GM15510 (cell line): ENCODE results near the gene TLN1.
A peak's percentile ranks its signal among the peaks of the same experiment; 100 is the strongest.

Source experiments
- POLR2A ChIP-seq: IDR thresholded peaks from 3 replicates; pipeline ENCODE4 v1.6.1; 2011; ENCODE audit warnings: borderline replicate concordance; ENCODE audit not compliant: insufficient read length; ENCODE audit errors: extremely low read depth

TLN1 gene, protein sequence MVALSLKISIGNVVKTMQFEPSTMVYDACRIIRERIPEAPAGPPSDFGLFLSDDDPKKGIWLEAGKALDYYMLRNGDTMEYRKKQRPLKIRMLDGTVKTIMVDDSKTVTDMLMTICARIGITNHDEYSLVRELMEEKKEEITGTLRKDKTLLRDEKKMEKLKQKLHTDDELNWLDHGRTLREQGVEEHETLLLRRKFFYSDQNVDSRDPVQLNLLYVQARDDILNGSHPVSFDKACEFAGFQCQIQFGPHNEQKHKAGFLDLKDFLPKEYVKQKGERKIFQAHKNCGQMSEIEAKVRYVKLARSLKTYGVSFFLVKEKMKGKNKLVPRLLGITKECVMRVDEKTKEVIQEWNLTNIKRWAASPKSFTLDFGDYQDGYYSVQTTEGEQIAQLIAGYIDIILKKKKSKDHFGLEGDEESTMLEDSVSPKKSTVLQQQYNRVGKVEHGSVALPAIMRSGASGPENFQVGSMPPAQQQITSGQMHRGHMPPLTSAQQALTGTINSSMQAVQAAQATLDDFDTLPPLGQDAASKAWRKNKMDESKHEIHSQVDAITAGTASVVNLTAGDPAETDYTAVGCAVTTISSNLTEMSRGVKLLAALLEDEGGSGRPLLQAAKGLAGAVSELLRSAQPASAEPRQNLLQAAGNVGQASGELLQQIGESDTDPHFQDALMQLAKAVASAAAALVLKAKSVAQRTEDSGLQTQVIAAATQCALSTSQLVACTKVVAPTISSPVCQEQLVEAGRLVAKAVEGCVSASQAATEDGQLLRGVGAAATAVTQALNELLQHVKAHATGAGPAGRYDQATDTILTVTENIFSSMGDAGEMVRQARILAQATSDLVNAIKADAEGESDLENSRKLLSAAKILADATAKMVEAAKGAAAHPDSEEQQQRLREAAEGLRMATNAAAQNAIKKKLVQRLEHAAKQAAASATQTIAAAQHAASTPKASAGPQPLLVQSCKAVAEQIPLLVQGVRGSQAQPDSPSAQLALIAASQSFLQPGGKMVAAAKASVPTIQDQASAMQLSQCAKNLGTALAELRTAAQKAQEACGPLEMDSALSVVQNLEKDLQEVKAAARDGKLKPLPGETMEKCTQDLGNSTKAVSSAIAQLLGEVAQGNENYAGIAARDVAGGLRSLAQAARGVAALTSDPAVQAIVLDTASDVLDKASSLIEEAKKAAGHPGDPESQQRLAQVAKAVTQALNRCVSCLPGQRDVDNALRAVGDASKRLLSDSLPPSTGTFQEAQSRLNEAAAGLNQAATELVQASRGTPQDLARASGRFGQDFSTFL (N-terminal part only)

GRCh38 chr9:35732185-35732799 is at the start of gene TLN1, which contains the start of gene CREB3:
Gene TLN1 (minus strand): TSS chr9:35732195. CDS start chr9:35725694, 6,501 bp downstream.
Gene CREB3 (plus strand): TSS chr9:35732666. CDS start chr9:35732773, 107 bp downstream.
- TF ChIP-seq POLR2A: peak; percentile 78

DNA sequence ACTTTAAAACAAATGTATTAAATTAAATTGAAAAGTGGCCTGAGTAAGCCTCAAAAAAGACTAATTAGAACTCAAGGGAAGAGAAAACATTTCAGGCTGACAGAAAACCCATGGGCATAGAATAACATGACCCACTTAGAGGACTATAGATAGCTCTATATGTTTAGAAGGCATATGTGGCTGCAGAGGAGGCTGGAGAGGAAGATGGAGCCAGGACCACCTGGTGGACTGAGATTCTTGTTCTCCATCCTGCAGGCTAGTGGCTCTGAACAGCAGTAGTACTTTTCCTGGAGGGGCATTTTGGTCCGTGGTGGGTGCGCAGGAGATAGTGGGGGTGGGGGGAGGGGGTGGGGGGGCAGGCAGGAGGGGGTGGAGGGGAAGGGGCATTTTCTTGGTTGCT is 49.1 kb upstream of the TLN1 start:
- TF ChIP-seq POLR2A: no peak

DNA sequence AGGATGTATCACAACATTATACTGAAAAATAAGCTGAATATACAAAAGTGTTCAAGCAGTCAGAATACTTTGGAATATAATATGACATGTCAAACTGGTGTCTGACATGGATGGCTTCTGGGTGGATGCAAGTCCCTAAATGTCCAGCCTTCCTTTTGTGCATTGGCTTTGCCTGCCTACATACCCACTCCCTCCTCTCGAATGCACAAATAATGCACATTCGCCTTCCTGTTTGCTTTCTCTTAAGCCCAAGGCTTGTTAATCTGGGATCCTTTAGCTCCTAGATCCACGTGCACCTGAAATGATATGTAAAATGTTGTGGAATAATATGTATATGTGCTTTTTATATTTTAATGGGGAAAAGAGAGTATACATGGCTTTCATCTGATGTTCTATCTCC is 46.5 kb upstream of the TLN1 start:
- no peak for TF ChIP-seq POLR2A

DNA sequence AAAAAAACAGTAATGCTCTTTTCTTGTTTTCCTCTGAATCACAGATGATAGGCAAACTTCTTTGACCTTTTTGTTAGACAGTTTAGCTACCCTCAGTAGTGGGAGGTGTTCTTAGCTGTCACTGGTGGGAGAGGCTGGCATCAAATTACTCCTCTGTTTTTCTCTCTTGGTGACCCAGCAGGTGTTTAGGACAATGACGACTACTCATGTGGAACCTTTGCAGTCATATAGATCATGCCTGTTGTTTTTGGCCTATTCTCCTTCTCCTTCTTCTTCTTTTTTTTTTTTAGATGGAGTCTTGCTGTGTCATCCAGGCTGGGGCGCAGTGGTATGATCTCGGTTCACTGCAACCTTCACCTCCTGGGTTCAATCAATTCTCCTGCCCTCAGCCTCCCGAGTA is 44.0 kb upstream of the TLN1 start:
- TF ChIP-seq POLR2A: no peak

DNA sequence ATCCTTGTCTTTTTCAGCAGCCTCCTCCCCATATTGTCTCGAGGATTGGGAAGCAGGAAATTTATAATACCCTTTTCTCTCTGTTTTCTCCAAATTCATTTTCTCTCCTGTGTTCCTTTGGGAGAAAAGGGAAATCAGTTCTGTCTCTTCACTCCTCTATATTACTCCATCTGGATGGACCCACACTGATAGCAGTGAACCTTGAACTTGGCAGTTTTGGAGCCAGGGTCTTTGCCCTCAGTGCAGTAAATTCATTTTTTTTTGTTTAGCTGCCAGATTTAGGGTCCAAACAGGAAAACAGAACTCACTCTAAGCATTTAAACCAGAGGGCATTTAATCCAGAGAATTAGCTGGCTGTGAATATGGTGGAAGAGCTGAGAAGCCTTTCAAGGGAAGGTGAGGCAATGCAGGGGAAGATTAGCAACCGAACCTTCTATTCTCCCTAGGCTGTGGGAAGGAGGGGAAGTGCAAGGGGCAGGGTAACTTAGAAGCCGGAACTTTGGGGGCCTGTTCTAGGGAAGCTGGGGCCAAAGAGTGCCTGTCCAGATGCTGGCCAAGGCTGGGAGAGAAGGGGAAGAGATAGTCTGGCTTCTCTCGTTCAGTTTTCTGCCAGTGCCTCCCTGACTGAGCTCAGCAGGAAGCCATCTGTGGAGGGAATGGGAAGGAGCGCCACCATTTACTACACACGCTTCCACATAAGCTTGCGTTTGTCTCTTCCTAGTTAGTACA is 43.1 kb upstream of the TLN1 start:
- no peak for TF ChIP-seq POLR2A

GRCh38 chr9:35771943-35772342 is 39.9 kb upstream of the TLN1 start:
- TF ChIP-seq POLR2A: no peak

DNA sequence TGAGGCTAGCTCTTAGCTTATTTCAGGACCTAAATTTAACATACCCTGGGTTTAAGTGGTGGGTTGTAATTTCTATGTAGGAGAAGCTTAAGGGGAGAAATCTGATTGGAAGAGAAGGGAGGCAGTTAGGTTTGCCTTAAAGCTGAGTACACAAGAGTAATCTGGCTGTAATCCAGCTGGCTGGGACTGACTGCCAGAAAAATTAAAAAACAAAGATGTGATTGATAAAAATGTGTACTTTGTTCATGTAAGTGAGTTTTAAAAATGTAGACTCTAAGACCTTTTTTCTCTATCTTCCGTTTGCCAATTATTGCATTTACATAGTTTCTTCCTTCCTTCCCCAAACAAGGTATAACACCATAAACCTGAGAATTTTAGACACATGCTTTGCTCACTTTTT is 39.5 kb upstream of the TLN1 start:
- TF ChIP-seq POLR2A: no peak

DNA sequence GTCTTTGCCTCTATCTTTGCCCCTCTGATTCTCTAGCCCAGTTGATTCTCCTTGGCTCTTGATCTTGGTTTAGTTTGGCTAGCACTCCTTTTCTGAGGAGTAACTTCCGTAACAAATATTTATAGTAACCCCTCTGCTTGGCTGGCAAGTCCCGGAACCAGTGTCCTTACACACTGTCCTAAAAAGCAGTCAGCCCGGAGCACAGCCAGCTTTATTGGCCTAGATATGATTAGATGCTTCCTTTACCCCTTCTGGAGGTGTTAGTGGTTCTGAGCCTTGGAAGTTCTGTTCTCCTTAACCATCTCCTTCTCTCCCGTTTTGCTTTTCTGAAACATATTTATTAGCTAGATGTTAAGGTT is 39.1 kb upstream of the TLN1 start:
- TF ChIP-seq POLR2A: no peak

DNA sequence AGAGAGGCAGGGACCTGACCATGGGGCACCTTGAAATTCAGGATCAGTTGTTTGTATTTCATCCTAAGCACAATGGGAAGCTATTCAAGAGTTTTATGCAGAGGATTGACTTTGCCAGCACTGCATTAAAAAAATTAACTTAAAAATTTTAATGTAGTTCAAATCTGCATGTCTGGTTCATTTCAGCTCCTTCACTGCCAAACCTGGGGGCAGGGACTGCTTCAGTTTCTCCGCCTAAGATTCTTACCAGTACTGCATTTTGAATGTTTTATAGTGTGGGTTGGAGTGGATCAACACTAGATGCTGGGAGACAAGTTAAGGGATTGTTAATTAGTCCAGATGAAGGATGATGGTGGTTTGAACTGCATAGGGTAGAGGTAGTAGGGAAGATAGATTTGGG is 37.8 kb upstream of the TLN1 start:
- TF ChIP-seq POLR2A: no peak

- no peak for TF ChIP-seq POLR2A
Observed at GRCh38 chr9:35767458-35767857, 35.5 kb upstream of the TLN1 start.

GRCh38 chr9:35766997-35767396 is 35.0 kb upstream of the TLN1 start:
- no peak for TF ChIP-seq POLR2A

GRCh38 chr9:35763803-35764202 is 31.8 kb upstream of the TLN1 start:
- TF ChIP-seq POLR2A: no peak

- TF ChIP-seq POLR2A: no peak
Observed at GRCh38 chr9:35763181-35763580, 31.2 kb upstream of the TLN1 start.

- no peak for TF ChIP-seq POLR2A
Observed at GRCh38 chr9:35760651-35761050, 28.7 kb upstream of the TLN1 start.
